Measurements from ENCODE around the gene RPL36A. TPM values are rescaled to one million over a fixed set of nuclear protein-coding genes. Genes with fewer than 3 reads are reported as not detected.

Gene RPL36A
- total RNA-seq (2022; extraction: Qiagen RNA extraction), result 2,422 to 3,503 TPM (median 2,561 TPM) in 5 replicates

GRCh38 chrX:101390664-101391525 lies at the start of gene RPL36A:
Gene RPL36A (plus strand): TSS chrX:101391011. CDS start chrX:101391044, 33 bp downstream.

GRCh38 chrX:101348452-101349192 lies 42.2 kb upstream of the RPL36A start, which contains the start of gene TIMM8A:
Gene TIMM8A (minus strand): TSS chrX:101348742. CDS start chrX:101348664, 78 bp downstream.

GRCh38 chrX:101385795-101386541 lies 4.8 kb upstream of the RPL36A start, which contains the start of gene BTK:
Gene BTK (minus strand): TSS chrX:101386191. CDS start chrX:101375284, 10,907 bp downstream.

GRCh38 chrX:101407748-101408531 lies 17.1 kb downstream of the RPL36A start, which contains the start of the genes GLA and HNRNPH2:
Gene GLA (minus strand): TSS chrX:101407925. CDS start chrX:101407903, 22 bp downstream.
Gene HNRNPH2 (plus strand): TSS chrX:101408222. CDS start chrX:101411989, 3,767 bp downstream.

Other genes starting within 250 kb of the RPL36A start
- gene DRP2, start 171.2 kb upstream of the RPL36A start, total RNA-seq (2022; extraction: Qiagen RNA extraction), result 0.07 to 0.28 TPM (median 0.13 TPM) in 5 replicates
- 0.05 to 0.20 TPM (median 0.13 TPM) in 5 replicates for gene TAF7L, start 99.7 kb upstream of the RPL36A start, total RNA-seq (2022; extraction: Qiagen RNA extraction)
- 27.4 to 30.1 TPM (median 27.8 TPM) in 5 replicates for gene TIMM8A, start 42.3 kb upstream of the RPL36A start, total RNA-seq (2022; extraction: Qiagen RNA extraction)
- gene BTK, start 4.8 kb upstream of the RPL36A start, total RNA-seq (2022; extraction: Qiagen RNA extraction), result 0.07 to 0.36 TPM (median 0.24 TPM) in 5 replicates
- gene GLA, start 16.9 kb downstream of the RPL36A start, total RNA-seq (2022; extraction: Qiagen RNA extraction), result 167 to 185 TPM (median 175 TPM) in 5 replicates
- gene HNRNPH2, start 17.2 kb downstream of the RPL36A start, total RNA-seq (2022; extraction: Qiagen RNA extraction), result 52.0 to 58.7 TPM (median 54.5 TPM) in 5 replicates
- 0.18 to 0.93 TPM (median 0.41 TPM) in 5 replicates for gene ARMCX4, start 94.4 kb downstream of the RPL36A start, total RNA-seq (2022; extraction: Qiagen RNA extraction)
- gene ARMCX1, start 159.5 kb downstream of the RPL36A start, total RNA-seq (2022; extraction: Qiagen RNA extraction), result 0.18 to 0.58 TPM (median 0.34 TPM) in 5 replicates
- gene ARMCX6, start 227.0 kb downstream of the RPL36A start, total RNA-seq (2022; extraction: Qiagen RNA extraction), result 44.8 to 51.0 TPM (median 49.0 TPM) in 5 replicates
- gene ARMCX3, start 232.1 kb downstream of the RPL36A start, total RNA-seq (2022; extraction: Qiagen RNA extraction), result 18.7 to 22.3 TPM (median 20.3 TPM) in 5 replicates

Measured in A549 treated with Mapracorat at 1 μM for 4 hours (cell line).